GM13976 (cell line): ENCODE data around the gene COL17A1.

ENCODE experiments used
- DNase-seq: peaks from one replicate; pipeline ENCODE4 v3.0.0; 2012; ENCODE audit warnings: low spot score
- in situ Hi-C: fragments of 300-500 bp; cut with MboI; formaldehyde crosslinking; loops from one replicate; pipeline ENCODE4 v1.12.0; 2022; ENCODE audit warnings: low sequenced_read_pairs, mixed read lengths, inconsistent platforms; ENCODE audit not compliant: unreplicated experiment
- TF ChIP-seq, protein P1 (sequence below): IDR thresholded peaks from 2 replicates; pipeline ENCODE4 v1.5.1; 2012; ENCODE audit warnings: borderline replicate concordance, mild to moderate bottlenecking; ENCODE audit not compliant: insufficient read depth; ENCODE audit errors: extremely low read depth, missing control alignments, control extremely low read depth

COL17A1 gene

DNA sequence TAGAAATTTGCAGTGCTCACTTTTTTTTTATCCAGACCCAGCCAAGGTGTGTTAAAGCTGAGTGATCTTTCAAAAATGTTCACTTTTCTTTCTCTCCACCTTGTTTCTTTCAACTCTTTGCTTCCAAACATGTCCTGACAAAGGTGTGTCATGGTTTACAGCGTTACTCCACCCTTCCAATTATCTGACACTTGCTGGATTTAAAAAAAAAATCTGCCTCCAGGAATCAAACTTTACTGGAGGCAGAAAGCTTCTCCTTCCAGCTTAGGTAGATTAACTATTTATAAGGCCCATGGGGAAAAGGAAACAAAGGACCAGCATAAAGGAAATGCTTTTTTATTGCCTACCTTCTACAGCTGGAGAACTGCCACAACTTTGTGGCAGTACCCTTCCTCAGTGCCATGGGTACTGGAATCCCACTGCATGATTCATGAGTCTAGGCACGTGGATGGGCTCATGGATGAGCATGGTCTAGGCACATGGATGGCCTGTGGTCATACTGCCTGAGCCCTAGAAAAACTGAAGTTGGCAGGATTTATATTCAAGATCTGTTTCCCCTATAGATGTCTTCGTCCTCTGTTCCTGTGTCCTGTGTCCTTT is at the start of gene COL17A1:
Gene COL17A1, minus strand, starts transcription at position 80 of the 600 bp plus-strand sequence. CDS start 5,207 bp downstream, outside the sequence.
- in situ Hi-C loops: no loop called here
- no peak for DNase-seq
- TF ChIP-seq, protein P1, sequence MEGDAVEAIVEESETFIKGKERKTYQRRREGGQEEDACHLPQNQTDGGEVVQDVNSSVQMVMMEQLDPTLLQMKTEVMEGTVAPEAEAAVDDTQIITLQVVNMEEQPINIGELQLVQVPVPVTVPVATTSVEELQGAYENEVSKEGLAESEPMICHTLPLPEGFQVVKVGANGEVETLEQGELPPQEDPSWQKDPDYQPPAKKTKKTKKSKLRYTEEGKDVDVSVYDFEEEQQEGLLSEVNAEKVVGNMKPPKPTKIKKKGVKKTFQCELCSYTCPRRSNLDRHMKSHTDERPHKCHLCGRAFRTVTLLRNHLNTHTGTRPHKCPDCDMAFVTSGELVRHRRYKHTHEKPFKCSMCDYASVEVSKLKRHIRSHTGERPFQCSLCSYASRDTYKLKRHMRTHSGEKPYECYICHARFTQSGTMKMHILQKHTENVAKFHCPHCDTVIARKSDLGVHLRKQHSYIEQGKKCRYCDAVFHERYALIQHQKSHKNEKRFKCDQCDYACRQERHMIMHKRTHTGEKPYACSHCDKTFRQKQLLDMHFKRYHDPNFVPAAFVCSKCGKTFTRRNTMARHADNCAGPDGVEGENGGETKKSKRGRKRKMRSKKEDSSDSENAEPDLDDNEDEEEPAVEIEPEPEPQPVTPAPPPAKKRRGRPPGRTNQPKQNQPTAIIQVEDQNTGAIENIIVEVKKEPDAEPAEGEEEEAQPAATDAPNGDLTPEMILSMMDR: no peak

DNA sequence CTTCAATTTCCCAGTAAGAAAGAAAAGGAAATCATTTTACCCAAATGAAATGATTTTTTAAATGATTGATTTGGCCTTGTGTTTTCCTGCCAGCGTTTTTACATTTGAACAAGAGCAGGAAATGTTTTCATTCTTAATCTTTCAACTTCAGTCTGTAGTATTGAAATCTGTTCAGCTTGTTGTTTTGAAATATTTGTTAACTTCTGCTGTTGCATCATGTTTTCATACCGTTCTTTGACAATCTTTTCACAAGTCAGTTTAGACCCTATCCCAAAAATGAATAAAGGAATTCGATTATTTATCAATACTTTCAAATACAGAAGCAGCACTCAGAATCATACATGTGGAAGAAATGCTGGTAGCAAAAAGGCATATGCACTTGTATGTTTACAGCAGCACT is 44.4 kb upstream of the COL17A1 start:
- TF ChIP-seq, protein P1: no peak
- in situ Hi-C loops: no loop called here
- no peak for DNase-seq

DNA sequence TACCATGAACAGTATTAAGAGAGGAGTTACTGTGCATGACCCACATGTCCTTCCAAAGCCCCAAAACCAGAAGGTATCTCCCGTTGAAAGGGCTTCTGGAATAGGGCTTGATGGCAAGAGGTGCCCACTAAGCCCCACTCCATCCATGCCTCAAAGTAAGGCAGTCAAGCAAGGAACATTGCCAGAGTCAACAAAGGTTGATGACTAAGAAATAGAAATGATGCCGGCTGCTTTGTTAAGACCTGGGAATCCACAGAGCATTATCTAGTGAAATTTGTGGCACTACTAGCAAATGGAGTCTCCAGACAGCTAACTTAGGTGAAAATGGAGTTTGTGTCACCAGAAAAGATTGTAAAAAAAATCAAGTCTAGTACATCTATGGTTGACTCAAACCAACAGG is 42.5 kb upstream of the COL17A1 start:
- no peak for DNase-seq
- in situ Hi-C loops: no loop called here
- TF ChIP-seq, protein P1: no peak

DNA sequence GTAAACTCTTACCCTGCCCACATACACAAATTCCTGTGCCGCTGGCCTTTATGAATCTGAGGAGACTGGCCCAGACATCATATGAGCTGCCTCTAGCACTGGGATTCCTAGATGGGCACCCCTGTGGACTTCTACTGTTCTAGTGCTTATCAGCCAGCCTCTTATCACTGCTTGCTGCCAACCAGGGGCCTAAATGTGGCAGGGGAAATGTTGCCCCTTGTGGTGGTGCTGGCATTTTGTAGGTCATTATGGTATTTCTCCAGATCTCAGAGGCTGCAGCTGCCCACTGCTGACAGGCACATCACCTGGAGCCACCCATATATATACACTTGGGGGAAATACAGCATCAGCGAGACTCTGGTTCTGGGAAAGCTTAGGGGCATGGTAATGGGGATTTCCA is 41.7 kb upstream of the COL17A1 start:
- DNase-seq: no peak
- TF ChIP-seq, protein P1: no peak
- in situ Hi-C loops: no loop called here

DNA sequence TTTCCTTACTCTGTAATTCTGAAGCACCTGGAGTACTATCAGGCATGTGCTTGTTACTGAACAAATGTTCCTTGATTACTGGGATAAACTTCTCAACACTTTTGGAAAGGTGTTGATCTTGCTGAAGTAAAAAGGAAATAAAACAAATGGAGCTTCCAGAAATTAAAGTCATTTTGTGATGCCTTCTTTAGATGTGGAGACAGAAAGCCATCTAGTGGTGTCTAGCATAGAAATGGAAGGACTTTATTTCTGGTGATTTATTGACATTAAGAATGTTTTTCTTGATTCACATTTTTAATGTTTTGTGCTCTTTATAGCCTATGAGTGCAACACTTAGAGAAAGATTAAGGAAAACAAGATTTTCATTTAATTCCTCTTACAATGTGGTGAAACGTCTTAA is 37.7 kb upstream of the COL17A1 start:
- TF ChIP-seq, protein P1: peak; percentile 15
- peak; percentile 27 for DNase-seq
- in situ Hi-C loops: no loop called here

DNA sequence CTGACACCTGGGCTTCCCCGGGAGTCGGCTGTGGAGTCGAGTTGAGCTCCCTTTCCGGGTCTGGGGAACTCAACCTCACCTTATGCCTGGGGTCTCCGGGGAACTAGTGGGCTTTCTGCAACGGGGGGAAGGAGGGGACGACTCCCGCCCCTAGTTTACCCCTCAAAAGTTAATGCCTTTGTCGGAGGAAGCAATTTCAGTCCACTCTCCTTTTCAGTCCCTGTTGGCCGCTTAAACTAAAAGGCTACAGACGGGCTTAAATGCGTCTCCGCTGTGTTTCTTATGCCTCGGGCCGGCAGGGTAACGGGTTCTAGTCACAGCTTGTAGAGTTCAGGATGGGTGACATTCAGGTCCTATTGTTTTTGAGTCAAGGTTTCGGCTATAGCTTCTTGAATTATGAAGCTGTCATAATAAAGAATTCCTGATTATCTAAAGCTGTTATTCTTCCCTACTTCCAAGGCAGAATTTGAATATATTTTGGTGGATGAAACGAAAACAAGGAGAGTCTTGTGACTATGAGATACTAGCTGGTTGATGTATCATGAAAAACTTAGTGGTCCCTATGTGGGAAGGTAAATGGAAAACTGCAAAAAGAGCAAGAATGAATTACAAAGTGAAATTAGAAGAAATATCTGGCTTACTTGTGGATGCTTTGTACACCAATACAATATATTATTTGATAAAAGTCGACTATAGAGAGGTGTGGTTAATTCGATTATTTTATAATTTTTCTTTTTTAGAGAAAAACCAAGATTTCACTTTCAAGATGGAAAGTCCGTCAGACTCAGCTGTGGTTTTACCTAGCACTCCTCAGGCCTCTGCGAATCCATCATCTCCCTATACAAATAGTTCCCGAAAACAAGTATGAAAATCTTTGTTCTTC is 36.8 kb upstream of the COL17A1 start:
- TF ChIP-seq, protein P1: no peak
- in situ Hi-C loops: no loop called here
- DNase-seq: peak; percentile 14
